Fibroblast of mammary gland (primary cell): ENCODE measurements around the gene AS3MT.

ENCODE experiments used
- DNase-seq: peaks from one replicate; pipeline ENCODE4 v3.0.0-alpha.2; 2010; ENCODE audit warnings: low read depth
- H3K4me3 ChIP-seq: 2 replicates; pipeline ENCODE4 v1.5.1; 2011; ENCODE audit warnings: low read depth, mild to moderate bottlenecking, low read length, moderate library complexity; ENCODE audit not compliant: control insufficient read depth
- TF ChIP-seq, protein P1 (sequence below): conservative IDR thresholded peaks from 2 replicates; pipeline ENCODE4 v1.5.1; 2011; ENCODE audit warnings: low read depth, low read length, inconsistent platforms; ENCODE audit not compliant: control insufficient read depth, insufficient read depth

Gene AS3MT

DNA sequence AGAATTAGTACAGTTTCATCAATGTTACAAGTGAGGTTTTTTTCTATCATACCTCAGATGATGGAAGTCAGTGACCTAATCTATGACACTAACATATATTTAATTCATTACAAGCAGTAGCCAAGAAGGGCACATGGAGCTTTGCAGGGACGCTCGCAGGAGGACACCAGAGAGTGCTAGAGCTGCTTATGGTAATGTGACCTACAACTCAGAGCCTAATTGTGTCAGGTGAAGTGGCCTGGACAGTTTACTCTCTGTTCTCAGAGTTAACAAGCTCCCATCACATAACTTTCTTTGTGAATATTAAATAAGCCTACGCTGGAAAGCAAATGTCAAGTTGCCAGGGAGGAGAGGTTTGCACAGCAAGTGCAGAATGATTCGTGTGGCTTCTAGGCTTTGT is 37.2 kb downstream of the AS3MT start:
- TF ChIP-seq, protein P1, sequence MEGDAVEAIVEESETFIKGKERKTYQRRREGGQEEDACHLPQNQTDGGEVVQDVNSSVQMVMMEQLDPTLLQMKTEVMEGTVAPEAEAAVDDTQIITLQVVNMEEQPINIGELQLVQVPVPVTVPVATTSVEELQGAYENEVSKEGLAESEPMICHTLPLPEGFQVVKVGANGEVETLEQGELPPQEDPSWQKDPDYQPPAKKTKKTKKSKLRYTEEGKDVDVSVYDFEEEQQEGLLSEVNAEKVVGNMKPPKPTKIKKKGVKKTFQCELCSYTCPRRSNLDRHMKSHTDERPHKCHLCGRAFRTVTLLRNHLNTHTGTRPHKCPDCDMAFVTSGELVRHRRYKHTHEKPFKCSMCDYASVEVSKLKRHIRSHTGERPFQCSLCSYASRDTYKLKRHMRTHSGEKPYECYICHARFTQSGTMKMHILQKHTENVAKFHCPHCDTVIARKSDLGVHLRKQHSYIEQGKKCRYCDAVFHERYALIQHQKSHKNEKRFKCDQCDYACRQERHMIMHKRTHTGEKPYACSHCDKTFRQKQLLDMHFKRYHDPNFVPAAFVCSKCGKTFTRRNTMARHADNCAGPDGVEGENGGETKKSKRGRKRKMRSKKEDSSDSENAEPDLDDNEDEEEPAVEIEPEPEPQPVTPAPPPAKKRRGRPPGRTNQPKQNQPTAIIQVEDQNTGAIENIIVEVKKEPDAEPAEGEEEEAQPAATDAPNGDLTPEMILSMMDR = no peak
- no peak overlapping the region for H3K4me3 ChIP-seq
- no peak for DNase-seq

GRCh38 chr10:102914781-102915180 is 45.5 kb downstream of the AS3MT start:
- DNase-seq = no peak
- TF ChIP-seq, protein P1 = no peak
- H3K4me3 ChIP-seq = no peak overlapping the region

DNA sequence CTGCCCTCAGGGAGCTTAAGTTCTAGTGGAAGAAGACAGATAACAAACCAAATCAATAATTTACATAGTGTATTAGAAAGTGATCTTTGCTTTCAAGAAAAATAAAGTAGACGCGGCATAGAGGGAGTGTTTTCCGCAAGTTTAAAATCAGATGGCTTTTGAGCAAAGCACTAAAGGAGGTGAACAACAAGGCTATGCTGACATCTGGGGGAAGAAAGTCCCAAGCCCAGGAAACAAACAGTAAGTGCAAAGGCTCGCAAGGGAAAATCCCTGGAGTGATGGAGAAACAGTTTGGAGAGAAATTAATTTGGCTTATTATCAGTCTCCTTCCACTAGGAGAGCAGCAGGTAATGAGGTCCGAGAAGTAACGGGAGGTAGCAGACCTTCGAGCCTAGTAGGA is 46.9 kb downstream of the AS3MT start:
- TF ChIP-seq, protein P1 = no peak
- H3K4me3 ChIP-seq = no peak overlapping the region
- DNase-seq = no peak

DNA sequence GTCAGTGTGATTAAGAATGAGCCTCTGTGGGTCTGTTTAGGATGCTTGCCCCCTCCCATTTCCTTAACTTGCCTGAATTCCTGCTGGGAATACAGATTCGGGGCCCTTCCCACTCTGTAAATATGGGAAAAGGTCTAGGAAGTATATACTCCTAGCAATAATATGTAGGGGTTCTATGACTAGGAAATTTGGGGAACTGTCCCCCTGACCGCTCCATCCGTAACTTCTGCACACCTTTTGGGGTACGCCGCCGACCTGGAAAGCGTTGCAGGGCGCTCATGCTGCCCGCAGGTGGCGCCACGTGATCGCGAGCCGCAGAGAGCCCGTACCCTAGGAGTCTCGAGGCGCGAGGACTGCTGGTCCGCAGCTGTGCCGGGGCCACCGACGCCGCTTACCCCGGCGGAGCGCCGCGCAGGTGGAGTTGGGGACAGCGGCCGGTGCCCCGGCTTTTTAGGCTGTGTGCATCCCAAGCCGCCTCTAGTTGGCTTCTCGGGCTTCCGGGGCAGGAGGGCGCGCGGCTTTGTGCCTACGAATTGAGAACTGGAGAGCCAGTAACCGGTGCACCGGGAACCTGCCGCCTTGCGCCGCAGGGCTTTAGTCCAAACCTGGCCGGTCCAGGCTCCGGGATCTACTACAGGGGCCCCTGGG is 48.2 kb downstream of the AS3MT start:
- TF ChIP-seq, protein P1 = peak; percentile 71
- peak overlapping the region; percentile 92 for H3K4me3 ChIP-seq
- peak; percentile 53 for DNase-seq

GRCh38 chr10:102917962-102918816 is 48.9 kb downstream of the AS3MT start, which contains the start of gene CNNM2:
TSS of gene CNNM2 (plus strand) at chr10:102918294. CDS start at chr10:102918481, 187 bp downstream.
- peak; percentile 99 for DNase-seq
- peak within 1 kb of the TSS; percentile 92 for H3K4me3 ChIP-seq
- TF ChIP-seq, protein P1 = no peak

- no peak for DNase-seq
- peak overlapping the region; percentile 92 for H3K4me3 ChIP-seq
- TF ChIP-seq, protein P1 = no peak
Measured at GRCh38 chr10:102918817-102919245, 49.6 kb downstream of the AS3MT start.
